Anterior cingulate cortex (tissue), 58 donors: ENCODE results near the gene PIK3C2G.
"Not testable (repeated sequence)": the region's sequence is repeated elsewhere in the genome, so short reads cannot be mapped to it uniquely, and the experiment has no call there.

Experiments
- DNase-seq, 58 donors: peaks; one replicate each; lab custom pipeline; 2025; lab: John Stamatoyannopoulos, UW

The PIK3C2G gene

DNA sequence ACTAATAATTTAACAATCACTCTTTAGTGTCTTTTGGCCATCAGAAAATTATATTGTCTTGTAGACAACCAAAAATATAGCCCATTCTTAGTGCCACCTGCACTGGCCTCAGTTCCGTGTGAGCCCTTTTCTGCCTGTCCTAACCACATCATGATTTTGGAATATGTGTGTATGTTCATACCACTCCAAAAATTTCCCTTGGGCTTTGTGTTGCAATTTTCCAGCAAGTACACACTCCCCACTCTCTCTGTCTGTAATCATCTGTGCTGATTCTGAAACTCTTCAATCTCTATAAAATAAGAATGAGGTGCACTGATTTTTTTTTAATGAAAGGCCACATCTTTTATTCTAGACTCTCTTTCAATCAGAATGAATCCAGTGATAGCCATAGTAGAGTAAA is 196.0 kb downstream of the PIK3C2G start:
- DNase-seq = no peak

DNA sequence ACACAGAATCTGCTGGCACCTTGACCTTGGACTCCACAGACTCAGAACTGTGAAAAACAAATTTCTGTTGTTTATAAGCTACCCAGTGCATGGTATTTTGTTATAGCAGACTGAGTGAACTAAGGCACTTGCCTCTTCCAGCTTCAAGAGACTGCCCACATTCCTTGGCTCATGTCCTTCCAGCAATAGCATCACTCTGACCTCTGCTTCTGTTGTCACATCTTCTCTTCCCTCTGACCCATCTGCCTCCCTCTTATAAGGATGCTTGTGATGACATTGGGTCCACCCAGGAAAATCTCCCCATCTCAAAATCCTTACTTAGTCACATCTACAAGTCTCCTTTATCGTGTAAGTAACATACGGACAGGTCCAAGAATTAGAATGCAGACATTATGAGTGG is 200.4 kb downstream of the PIK3C2G start:
- no peak for DNase-seq

DNA sequence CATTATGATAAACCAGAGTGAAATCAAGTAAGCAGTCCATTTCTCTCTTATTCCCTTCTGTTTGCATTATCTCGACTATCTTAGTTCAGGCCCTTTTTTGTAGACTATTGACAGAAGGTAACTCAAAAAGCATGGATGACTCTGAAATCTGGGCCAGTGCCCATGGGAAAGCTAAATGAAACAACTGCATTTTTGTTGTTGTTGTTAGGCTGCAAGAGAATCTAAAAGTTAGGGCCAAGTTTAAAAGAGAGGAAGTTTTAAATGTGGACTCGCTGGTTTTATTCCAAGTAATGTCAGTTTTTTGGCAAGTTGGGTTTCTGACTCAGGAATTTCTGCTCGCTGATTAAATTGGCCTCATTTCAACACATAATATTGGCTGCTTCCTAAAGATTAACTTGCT is 201.1 kb downstream of the PIK3C2G start:
- DNase-seq = peak in 2 of 58 donors; percentile 2 to 15

DNA sequence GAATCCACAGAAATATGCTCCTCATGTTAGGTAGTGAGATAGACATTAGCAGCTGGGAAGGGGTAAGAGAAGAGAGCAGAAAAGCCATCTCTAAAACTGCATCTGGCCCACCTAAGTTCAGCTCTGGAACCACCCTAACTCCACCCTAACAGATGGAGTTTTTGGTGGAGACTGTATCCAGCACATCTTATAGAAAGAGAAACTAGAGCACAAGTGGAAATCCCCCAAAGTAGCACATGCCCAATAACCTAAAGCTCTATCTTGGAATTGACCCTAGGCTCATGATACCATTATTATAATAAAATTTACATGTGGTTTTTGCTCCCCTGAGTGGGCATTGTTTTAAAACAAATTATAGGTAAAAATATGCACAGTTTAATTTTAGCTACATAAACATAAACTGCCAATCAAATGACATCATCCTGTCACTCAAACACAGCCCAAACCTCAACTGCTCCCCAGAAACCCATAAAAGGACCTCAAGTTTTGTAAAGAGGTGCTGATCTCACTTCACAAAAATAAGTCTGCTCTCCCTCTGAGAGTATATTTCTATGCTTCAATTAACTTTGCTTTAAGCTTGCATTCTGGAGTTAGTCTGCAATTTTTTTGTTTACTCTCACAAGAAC is 206.4 kb downstream of the PIK3C2G start:
- no peak for DNase-seq

DNA sequence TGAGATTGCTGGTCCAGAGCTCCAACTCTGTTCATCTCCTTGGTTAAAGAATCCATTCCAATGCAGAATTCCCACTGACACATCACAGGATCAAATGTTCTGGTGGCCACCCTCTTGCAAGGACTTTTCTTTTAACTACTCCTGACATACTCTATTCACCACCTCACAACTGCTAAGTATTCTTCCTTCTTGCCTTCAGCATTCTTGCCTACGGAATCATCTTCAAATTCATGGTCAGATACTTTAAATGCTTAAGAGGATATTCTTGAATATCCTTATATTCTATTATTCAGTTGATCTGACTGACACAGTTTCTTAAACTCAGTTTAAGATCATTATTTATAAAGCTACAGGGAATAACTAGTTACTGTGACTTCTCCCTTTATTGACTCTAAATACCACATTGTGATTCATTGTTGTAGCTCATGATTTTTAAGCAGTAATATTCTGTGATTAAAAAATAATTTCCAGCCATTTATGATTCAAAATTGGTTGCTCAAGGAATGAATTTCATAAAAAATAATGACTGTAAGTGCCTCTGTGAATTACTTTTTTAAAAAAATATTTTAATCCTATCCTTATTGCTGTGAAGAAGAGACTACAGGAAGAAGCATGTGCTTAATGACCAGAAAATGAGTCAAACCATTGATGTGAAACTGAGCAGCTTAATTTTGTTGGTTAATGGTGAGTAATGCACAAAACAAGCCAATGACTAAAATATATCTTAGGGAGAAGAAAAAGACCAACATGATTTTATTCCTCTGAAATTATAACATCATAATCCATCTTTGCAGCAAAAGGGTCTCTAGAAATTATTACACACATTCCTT is 207.1 kb downstream of the PIK3C2G start:
- no peak for DNase-seq

DNA sequence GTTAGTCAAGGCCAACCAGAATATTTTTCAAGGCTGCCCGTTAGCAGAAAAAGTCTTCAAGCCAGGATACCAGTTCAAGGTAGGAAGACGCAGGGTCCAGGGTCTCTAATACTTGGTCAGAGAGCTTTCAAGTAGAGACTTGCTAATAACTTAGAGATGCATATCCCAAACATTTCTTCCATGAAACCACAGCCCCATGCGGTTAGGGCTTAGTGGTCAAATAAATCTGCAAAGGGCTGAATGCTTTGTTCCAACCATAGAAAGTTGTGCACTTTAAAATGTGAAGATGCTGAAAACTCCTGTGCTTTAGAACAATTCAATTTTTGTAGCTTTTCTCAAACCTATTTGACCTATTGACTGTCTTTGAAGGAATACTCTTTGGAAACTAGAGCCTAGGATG is 208.9 kb downstream of the PIK3C2G start:
- DNase-seq = no peak

DNA sequence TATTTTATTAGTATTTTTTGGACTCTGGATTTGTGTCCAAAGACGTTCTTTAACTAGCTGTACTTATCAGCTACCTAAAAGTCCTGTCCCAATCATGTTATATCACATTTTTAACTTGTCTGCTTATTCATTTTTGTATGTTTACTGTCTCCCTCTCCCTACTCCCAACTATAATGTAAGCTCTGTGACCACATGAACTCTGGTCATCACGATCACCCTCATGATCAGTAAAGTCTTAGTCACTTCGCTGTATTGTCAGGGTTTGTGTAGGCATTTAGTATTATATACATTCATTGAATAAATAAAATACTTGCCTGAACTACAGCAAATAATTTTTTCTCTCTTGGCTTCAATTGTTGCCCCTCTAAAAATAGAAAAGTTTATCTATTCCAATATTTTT is 211.0 kb downstream of the PIK3C2G start:
- no peak for DNase-seq

DNA sequence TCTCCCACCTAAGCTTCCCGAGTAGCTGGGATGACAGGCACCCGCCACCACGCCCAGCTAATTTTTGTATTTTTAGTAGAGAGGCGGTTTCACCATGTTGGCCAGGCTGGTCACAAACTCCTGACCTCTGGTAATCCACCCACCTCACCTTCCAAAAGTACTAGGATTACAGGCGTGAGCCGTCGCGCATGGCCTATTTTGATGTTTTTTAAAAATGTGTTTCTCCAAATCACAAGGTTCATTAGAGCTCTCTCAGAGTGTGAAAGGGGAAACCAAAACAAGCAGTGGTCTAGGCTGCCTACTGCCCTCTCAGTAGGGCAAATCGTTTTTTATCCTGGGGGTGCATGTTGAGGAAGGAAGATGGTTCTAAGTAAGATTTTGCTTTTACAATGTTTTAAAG is 211.5 kb downstream of the PIK3C2G start:
- no peak for DNase-seq

DNA sequence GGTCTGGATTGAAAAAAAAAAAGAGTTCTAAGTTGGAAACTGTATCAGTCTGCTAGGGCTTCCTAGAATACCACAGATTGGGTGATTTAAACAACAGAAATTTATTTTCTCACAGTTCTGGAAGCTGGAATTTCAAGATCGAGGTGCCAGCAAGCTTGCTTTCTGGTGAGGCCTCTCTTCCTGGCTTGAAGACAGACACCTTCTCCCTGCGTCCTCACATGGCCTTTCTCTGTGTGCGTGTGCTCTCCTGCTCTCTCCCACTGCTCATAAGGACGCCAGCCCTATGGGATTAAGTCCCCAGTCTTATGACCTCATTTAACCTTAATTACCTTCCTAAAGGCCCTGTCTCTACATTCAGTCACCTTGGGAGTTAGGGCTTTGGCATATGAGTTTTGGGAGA is 215.5 kb downstream of the PIK3C2G start:
- no peak for DNase-seq

DNA sequence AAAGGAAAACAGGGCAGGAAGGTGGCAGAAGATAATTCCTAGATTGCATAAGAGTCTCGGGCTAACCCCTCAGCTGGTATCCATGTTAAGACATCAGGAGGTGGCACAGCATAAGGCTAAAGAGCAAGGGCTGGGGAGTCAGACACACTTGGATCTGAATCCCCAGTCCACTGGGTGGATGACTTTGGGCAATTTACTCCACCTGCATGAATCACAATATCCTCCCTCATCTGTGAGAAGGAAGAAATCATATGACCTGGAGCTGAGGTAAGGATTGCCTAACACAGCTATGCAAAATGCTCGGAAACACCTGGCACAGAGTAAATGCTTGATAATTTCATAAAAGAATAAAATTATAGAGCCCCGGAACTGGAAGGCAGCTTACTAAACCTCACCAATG is 217.9 kb downstream of the PIK3C2G start:
- DNase-seq = no peak

DNA sequence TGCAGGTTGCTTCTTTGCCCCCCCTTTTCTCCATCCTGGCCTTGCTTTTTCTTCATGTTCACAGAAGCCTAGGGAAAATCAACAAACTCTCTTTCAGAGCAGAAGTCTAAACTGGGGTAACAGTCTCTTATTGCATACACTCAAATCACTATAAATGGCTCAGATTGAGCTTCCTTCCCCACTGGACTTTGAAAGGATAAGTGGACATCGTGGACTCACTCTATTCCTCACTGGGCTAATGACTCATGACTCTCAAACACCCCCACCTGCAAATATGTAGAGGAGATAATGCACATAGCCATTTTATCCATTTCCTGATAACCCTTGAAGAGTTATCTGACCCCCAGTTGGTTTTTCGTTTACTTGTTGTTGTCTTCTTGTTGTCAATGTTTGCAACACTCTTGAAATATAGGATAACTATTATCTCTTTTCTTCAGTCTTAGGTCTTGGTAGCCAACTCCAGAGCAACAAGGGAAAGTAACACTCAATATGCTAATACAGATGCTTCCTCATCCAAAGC is 221.3 kb downstream of the PIK3C2G start:
- DNase-seq = no peak

DNA sequence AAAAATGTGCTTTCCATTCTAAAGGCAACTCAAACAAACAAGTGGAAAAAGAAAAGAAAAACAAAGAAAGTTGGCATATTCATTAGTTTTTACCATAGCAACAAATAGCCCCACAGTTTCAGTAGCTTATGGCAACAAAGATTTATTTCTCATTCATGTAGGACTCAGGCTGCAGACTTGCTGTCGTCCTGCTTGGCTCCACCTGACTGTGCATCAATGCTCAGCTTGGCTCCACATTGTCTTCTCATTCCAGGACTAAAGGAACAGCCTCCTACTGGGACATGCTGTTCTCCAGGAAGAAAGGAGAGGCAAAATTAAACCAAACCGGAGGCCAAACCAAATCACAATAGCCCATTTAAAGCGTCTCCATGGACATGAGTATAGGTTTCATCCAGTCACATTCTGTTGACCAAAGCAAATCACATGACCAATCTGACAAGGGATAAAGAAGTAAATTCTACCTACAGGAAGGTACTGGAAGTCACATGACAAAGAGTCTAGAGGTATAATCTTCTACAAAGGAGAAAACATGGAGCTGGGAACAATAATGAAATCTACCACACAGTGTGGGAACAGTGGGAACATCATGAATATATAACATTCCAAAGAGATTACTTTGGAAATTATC is 222.5 kb downstream of the PIK3C2G start:
- peak in 39 of 58 donors; percentile 3 to 79 (median 26) for DNase-seq

DNA sequence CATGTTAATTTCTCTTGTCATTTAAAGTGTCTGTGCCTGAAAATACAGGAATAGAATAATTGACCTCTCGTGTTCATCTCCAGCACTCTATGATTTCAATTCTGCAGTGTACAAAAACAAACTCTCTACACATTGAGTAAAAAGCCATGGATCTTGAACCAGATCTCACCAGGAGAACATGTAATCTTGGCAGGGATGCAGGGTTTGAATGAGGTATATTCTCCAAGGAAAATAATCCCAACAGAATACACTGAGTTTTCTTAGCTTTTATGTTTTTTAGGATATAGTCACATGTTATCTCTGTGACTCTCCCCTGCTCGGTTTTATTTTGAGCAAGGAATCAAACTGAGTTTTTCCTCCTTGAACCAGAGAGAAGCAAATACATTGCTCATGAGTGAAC is 224.7 kb downstream of the PIK3C2G start:
- DNase-seq = no peak

DNA sequence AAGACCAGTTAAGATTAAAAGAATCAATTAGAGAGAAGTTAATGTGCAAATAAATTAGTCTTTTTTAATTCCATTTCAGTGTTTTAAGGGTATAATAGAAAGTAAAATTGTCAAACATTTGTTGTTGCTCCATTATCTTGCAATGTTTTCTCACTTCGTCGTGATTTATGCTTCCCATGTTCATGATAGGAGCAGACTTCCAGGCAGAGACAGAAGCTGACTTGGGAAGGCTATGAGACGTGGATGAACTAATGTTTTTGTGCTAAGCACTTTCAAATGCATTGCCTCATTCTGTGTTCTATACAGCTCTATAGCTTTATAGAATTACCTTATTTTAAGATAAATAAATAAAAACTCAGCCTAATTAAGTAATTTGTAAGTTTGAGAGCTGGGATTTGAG is 226.2 kb downstream of the PIK3C2G start:
- DNase-seq = no peak

DNA sequence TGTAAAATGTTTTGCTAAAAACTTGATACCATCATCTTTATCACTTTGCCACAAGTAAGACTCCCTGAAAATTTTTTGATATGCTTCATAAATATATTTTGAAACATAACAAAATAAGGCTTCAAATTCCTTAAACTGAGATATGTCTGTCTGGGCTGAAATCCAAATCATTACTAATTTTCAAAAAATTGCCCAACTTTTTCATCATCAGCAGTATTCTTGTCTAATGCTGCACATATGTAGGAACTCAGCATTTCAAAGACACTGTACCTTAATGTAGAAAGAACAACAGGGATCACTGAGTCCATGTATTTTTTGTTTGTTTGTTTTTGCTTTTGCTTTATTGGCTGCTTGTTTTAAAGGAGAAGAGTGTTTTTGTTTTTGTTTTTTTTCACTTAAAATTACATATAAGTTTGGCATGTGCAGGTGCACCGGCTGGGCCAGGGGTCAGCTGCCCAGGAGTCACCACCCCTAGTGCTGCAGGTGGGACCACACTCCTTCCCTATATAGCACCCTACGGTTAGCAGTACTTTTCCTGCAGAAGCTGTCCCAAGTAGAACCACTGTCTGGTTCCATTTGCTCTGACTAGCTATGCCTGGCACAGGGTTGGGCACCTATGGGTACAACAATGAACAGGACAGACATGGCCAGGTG is 231.2 kb downstream of the PIK3C2G start:
- no peak for DNase-seq

DNA sequence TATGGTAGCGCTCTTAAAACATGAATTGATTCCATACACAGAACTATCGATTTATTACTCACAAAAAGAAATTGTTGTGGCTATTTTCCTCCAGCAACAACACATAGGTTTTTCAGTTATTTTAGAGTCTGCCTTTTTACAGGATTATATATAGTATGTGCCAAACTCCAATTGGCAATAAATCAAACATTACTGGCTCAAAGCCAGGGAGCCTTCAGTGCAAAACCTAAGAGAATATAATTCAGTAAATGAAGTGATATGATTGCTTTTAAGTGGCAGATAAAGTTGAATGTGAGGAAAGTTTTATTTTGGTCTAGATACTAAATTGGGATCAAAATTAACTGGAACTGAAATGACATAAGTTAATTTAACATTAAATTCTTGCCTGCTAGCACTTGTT is 234.8 kb downstream of the PIK3C2G start:
- no peak for DNase-seq

DNA sequence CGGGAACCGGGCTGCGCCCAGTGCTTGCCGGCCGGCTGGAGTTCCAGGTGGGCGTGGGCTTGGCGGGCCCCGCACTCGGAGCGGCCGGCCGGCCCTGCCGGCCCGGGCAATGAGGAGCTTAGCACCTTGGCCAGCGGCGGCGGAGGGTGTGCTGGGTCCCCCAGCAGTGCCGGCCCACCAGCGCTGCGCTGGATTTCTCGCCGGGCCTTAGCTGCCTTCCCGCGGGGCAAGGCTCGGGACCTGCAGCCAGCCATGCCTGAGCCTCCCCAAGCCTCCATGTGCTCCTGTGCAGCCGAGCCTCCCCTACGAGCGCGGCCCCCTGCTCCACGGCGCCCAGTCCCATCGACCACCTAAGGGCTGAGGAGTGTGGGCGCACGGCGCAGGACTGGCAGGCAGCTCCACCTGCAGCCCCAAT is 238.8 kb downstream of the PIK3C2G start:
- not testable (repeated sequence) for DNase-seq

DNA sequence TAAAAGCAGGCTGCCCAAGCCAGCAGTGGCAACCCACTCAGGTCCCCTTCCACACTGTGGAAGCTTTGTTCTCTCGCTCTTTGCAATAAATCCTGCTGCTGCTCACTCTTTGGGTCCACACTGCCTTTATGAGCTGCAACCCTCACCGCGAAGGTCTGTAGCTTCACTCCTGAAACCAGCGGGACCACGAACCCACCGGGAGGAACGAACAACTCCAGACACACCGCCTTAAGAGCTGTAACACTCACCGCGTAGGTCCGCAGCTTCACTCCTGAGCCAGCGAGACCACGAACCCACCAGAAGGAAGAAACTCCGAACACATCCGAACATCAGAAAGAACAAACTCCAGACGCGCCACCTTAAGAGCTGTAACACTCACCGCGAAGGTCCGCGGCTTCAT is 239.4 kb downstream of the PIK3C2G start:
- DNase-seq = not testable (repeated sequence)

DNA sequence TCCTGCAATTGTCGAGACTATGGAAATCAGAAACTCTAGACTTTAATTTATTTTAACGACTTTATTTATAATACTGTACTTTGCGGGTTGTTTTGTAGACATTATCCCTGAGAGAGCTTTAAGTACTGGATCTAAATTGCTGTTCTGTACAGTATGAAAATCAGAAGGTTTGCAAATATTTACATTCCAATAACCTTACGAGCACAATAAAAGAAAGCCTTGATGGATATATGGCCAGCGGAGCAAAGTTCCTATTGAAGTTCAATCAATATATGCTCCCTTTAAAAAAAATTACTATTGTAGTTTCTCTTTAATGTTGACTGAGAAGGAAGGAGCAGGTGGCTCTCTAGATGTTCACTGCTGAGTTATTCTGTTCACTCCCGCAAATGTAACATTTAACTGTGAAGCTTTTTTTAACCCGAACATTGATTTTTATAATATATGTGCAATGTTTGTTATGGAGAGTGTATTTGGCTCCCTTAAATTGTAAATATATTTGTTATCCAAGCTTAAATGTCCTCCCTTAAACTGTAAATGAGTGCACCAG is 241.2 kb downstream of the PIK3C2G start:
- no peak for DNase-seq

DNA sequence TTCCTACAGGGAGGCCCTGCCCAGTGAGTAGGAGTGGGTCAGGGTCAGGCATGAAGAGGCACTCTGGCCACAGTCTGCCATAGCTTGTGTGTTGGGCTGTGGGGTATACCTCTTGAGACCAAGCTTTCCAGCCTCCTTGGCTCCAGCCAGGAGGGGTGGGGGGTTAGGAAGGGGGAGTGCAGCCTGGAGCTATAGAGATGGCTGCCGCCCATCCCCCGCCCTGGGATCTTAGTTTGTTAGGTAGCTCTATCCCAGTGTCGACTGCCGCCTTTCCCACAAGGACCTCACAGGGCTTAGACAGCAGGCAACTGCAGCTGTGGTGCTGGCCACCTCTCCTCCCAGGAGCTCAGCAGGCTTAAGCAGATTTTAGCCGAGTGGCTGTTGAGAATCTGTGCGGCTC is 260.1 kb downstream of the PIK3C2G start:
- DNase-seq = no peak

DNA sequence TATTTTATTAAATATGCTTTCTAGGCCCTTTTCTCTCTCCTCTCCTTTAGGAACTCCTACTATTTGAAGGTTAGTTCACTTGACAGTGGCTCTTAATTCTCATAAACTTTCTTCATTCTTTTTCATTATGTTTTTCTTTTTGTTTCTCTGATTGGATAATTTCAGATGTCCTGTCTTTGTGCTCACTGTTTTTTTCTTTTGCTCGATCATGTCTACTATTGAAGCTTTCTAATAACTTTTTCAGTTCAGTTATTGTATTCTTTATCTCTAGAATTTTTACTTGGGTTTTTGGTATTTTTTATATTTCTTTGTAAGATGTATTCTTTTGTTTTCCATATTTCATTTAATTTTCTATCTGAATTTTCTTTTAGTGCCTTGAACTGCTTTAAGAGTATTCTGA is 261.5 kb downstream of the PIK3C2G start:
- no peak for DNase-seq
